ENCODE results near the gene PLEKHA1.

GRCh38 chr10:122333037-122333436, 41.5 kb upstream of the PLEKHA1 start:
- no peak for TF ChIP-seq SP1 (IDR thresholded peaks at IDR 0.05)
- TF ChIP-seq RAD21 (IDR thresholded peaks at IDR 0.05) = no peak
- no peak for TF ChIP-seq CTCF (IDR thresholded peaks at IDR 0.05; ENCODE audit: low read depth, low read length, missing input control)
- no peak for TF ChIP-seq FOXA1 (IDR thresholded peaks at IDR 0.05)
- no peak for TF ChIP-seq TAF1 (conservative IDR thresholded peaks at IDR 0.05)
- no peak for TF ChIP-seq MAX (IDR thresholded peaks at IDR 0.05)
- no peak for TF ChIP-seq REST (IDR thresholded peaks at IDR 0.05)

All from liver (tissue), 3 donors.